Measurements from ENCODE around the gene BCL2L15.

The BCL2L15 gene

DNA sequence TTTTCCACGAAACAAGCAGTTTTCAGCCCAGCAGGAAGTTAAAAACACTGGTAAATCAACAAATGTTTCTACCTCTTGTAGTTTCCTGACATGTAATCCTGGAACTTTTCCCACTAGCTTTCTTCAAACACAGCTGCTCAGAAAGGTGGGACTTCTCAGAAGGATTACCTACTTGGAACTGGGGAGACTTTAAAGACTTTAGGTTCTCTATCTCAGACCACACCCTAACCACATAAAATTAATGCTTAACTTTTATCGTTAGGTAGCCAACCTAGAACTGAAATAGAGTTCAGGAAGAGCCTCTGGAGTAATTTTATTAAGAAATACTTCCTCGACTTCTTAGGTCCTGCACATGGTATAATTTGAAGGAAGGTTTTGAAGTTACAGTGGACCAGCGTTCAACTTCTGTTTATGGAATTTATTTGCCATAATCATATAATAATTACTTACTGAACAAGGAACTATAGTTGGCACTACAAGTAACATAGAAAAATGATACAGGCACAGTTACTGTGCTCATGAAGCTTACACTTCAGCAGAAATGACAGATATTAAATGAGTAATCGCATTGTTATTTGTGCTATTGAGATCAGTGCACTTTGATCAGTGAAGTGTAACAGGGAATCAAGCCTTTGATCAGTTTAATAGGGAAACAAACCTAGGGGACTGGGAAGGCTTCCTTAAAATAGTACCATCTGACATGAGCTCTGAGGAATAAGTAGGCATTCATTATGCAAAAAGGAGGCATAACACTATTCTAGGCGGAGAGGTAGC is at the start of gene BCL2L15:
Gene BCL2L15, minus strand, starts transcription at position 180 of the 774 bp plus-strand sequence. CDS start 206 bp downstream, outside the sequence.
- DNase-seq, result no peak

DNA sequence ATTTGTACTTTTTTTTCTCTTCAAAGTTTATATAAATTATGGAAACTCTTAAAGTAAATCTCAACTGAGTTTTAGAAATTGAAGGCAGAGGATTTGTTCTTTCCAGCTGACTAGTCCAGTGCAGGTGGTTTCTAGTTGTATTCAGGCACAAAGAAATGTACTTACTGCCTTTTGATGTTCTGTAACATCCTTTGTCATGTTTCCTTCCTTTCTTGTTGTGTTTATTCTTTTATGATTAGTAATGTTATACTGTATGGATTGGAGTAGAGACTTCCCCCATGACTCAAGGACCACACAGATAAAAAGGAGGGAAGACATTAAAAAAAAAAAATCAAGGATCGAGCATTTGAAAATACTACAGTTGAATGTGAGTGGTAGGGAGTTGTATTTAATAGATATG is 49.8 kb upstream of the BCL2L15 start:
- no peak for DNase-seq

DNA sequence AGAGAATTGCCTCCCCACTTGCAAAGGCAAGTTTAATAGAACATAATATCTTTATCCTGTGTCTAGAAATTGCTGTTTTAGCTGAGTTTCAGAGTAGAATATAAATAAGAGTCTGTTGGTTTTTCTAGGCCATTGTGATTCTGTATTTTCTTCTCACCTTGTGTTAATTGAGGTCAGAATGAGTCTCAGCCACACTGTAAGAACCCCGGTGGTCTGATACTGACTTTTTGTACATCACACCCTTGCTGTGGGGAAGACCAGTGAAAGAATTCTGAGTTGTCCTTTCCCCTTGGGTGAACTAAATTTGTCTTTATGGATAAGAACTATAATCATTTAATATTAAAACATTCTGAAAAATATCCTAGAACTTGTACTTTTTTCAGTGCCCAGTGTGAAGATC is 48.6 kb upstream of the BCL2L15 start:
- DNase-seq, result no peak

DNA sequence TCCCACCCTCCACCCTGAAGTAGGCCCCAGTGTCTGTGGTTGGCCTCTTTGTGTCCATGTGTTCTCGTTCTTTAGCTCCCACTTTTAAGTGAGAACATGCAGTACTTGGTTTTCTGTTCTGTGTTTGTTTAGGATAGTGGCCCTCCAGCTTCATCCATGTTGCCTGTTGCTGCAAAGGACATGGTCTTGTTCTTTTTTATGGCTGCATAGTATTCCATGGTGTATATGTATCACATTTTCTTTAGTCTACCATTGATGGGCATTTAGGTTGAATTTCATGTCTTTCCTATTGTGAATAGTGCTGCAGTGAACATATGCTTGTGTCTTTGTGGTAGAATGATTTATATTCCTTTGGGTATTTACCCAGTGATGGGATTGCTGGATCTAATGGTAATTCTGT is 47.8 kb upstream of the BCL2L15 start:
- DNase-seq, result no peak

DNA sequence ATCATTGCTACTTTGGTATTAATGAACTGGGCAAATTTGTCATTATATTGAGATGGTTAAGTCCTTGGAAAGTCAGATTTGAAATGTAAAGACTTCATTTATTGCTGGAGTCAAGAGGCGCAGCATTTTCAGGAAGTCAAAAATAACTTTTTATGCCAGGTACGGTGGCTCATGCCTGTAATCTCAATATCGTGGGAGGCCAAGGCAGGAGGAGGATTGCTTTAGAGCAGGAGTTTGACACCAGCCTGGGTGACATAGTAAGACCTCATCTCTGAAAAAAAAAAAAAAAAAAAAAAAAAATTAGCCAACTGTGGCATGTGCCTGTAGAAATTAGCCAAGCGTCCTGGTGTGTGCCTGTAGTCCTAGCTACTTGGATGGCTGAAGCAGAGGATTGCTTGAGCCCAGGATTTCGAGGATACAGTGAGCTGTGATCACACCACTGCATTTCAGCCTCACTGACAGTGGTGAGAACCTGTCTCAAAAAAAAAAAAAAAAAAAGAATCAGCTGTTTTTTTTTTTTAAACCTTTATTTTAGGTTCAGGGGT is 47.2 kb upstream of the BCL2L15 start:
- no peak for DNase-seq

DNA sequence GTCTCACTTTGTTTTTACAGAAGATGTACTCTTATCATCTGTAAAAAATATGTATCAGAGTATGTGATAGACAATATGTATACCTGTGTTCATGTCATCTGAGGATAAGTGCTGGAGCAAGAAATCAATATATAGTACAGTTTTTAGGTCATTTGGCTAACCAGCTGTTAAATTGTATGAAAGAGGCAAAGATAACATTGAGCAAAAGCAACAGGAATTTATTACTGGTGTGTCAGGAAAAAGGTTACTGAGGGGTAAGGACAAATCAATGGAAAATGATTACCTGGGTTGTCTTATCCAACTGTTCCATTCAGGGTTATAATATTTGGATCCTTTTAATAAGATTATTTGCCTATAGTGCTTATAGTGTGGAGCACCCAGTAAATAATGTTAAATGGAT is 46.6 kb upstream of the BCL2L15 start:
- no peak for DNase-seq

DNA sequence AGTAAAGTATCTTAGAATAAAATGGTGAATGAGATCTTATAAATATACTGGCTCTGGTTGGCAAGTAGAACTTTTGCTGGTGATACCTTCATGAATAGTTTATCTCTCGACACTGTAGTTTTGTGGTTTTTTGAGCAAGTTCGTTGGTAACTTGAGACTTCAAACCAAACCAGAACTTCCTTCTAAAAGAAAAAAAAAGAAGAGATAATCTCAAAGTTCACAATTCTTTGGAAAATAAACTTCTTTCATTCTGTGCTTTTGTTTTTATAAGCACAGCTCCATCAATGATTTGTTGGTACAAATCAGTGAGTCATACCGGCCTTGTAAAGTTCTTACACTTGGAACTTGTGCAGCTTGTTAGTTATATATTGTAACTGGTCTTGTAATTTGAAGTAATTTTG is 44.1 kb upstream of the BCL2L15 start:
- no peak for DNase-seq

DNA sequence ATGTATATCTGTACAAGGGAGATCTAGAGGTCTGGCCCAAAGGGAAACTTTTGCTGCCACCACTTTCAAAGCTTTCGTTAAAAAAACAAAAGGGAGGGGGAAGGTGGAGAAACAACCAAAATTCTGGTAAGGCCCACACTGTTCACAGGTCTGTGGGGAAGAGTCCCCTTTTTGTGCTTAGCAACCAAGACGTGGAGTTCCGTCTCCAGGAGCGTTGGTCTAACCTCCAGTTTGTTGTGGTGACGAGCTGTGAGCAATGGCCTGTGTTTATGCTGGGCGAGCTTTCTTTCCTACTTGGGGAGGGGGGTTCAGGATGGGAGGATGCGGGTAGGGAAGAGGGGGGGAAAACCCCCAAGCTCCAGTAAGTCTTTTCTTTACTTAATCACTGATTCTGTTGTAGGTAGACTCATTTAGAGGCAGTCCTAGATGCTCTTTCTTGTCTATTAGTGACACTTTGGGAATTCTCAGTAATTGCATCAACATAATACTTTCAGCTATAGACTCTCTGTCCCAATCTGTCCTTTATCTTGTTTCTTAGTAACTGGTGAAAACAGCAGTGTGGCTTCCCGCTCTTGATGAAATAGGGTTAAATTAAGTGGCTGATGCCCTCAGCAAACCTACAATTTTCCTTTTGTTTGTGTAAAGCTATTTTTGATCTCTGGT is 43.2 kb upstream of the BCL2L15 start:
- DNase-seq, result peak; percentile 51

DNA sequence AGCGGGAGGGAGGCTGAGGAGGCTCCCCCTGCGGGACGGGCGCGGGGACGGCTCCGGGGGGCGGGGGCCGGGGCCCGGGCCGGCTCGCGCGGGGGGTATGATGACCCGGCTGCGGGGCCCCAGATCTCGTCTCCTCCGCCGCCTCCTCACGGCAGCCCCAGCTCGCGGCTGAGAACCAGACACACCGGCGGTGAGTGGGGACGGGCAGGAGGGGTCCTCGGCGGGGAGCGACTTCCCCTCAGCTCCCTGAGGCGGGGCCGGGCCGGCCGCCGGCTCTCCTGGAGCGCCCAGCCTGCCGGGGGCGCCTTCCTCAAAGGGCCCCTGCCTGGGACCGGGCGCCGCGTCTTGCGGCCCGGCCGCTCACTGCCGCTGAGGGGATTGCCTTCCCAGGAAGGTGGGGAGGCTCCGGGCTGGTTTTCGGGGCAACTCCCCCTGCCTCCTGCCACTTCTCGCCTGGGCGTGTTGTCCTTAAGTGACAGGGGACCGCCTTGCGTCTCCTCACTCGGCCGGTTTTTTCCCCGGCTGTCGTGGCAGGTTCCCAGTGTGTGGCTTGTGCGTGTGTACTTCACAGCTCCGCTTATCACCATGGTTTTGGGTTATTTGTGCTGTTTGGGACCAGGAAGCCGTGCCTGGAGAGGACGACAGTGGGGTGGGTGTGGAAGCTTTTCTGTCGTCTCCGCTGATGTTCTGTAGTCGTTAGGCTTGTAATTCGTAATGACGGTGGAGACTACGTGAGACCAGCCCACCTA is 42.5 kb upstream of the BCL2L15 start:
- DNase-seq, result peak; percentile 45

DNA sequence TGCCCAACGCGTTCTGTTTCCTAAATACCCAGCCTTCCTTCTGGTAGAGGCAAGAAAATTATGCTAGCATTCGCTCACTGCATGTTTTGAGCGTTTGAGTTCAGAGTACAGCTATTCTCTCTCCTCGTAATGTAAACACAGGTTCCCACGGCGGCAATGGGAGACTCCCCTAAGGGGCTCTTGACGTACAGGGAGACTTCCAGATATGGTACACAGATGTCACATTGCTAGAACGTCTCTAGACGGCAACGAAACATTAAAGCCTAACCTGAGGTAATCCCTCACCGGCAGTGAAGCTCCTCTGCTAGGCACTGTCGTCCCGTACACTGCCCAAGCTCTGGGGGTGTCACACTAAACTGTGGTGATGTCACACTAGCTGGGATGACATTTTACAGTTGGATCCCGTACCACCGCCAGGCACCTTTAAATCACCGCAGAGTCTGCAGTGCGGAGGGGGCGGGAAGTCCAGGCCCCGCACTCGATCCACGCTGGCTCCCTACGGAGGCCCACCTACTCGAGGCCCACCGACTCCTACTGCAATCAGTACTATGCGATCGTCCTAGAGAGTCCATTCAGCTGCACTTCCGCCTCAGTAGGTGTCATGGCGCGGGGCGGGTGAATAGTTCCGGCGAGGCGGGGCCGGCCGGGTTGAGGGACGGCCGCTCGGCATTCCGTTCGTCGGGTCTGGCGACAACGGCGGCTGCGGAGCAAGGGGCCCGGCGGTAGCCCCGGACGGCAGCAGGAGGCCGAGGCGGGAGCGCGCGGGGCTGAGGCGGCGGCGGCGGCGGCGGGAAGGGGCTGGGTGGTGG is 41.8 kb upstream of the BCL2L15 start, which contains the start of gene HIPK1:
Gene HIPK1, plus strand, starts transcription at position 384 of the 809 bp plus-strand sequence.
- DNase-seq, result peak; percentile 90

DNA sequence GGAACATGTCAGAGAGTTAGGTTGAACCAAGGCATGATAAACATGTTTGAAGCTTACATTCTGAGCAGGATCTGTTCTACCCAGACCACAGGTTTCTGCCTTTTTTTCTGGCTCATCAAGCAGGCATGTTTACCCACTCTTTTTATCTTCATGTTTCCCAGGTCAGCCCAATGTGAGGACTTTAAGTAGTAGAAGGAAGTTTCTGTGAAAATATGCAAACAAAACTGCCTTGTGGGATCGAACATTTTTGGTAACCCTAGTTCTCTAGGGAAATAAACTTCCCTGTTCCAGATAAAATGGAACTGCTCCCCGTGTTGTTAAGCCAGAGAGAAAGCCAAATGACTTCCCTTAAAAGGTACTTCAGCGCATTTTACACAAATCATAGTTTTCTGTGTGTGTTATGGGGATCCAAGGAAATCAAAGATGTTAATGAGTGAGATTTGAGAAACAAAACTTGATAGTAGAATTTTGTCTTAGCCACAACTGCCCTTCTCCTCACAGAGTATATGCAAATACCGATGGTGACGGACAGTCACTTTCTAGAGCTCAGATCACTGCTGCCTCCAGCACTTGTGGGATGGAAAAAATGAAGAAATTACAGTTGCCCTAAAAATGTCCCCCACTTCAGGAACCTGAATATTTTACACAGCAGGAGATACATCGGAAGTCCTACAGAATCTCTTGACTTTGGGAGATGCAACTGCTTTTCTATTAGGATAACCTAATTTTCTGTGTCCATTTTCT is 41.0 kb upstream of the BCL2L15 start:
- no peak for DNase-seq

DNA sequence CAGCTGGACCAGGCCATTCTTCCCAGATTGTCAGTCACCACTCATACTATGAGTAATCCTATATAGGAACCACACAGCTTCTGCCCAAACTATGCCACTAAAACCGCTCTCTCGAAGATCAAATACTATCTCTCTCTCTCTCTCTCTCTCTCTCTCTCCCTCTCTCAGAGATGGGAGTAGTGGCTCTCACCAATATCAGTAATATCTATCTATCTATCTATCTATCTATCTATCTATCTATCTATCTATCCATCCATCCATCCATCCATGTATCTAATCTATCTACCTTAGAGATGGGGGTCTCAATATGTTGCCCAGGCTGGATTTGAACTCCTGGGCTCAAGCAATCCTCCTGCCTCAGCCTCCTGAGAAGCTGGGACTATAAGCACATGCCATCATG is 37.1 kb upstream of the BCL2L15 start:
- DNase-seq, result no peak

DNA sequence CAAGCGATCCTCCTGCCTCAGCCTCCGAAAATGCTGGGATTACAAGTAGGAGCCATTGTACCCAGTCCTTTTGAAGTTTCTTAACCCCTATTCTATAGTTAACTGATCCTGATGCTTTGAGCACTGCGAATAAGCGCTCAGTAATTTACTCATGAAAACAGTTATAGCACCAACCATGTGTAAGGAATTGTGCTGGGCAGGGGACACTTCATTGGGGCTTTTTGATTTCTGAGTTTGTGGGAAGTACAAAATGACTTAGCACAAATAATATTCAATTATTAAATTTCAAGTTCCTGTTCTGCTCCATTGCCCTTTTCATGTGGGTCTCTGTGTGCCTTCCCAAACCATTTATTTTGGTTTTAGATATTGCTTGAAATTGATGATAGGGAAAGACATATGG is 35.6 kb upstream of the BCL2L15 start:
- no peak for DNase-seq

DNA sequence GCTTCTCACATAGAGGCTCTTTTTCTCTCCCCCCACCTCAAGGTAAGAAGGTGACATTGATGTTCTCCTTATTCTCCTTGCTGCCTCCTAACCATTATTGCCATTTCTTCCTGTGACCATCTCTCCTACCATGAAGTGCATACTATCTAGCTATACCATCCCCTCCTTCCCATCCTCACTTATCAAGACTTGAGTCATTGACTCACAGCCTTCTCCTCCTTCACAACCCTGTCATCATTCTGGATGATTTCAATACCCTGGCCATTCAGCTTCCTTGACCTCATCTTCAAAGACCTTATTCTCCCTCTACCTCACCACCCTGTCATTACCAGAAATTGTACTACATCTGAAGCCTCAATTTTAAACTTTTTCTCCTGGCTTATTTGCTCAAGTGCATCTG is 30.9 kb upstream of the BCL2L15 start:
- no peak for DNase-seq

DNA sequence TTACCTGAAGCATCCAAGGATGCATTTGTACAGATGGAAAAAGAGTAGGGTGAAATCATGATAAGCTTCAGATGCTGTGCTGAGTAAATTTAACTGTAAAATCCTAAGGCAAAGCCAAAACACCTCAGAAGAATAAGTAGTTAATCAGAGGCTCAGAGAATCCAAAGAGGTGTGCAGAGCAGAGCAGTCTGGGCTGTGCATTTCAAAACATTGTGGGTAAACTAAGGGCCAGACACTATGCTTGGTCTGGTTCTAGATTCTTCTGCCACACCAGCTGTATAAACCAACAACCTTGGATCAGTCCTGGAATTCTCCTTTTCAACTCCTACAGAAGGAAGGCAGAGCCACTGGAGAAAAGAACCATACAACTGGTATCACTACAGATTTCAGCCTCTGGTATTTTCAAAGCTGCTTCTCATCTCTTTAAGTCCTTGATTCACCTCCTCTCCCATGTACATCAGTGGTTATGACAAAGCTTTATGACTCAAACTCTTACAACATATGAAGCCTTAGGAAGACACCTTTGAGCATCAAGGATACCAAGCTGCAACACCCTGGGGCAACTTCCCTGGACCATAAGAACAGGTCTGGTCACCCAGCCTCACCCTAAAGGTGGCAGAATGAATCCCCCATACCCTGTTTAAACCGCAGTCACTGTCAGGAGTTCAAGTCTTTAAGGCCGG is 30.2 kb upstream of the BCL2L15 start:
- DNase-seq, result no peak

DNA sequence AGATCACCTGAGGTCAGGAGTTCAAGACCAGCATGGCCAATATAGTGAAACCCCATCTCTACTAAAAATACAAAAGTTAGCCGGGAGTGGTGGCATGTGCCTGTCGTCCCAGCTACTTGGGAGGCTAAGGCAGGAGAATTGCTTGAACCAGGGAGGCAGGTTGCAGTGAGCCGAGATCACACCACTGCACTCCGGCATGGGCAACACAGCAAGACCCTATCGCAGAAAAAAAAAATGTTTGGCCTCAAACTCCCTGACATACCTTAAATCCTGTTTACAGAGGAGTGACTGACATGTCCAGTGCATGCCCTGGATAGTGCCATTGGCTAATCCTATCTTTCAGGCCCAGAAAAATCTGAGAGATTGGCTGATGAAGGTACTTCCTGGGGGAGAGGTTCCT is 29.6 kb upstream of the BCL2L15 start:
- DNase-seq, result no peak

DNA sequence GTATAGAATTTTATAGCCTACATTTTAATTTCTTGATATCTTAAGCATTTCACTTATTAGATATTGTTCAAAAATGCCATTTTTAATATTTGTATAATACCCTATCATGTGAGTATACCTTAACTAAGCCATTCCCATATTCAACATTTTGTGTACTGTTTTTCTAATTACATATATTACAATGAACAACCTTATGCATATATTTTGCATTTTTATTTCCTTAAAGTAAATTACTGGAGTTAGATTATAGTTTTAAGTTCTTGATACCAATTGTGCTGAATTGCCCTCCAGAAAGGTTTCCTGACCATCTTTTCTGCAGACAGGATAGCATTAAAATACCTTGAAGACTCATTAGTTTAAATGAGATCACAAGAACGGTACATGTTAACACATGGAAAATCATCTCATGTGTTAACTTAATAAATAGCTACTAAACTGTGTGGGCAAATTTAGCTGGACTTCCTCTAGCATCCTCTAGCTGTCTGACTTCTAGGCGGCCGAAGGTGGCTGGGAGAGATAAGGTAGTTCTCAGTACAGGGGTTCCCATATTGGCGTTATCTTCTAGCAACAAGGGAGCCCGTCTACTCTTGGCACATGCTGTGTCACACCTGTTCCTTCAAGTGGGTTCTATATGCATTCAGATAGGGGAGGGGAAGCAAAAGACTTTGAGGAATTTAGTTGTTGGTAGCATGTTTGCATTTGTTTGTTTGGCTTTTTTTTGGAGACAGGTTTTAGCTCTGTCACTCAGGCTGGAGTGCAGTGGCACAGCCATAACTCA is 26.7 kb upstream of the BCL2L15 start:
- no peak for DNase-seq

DNA sequence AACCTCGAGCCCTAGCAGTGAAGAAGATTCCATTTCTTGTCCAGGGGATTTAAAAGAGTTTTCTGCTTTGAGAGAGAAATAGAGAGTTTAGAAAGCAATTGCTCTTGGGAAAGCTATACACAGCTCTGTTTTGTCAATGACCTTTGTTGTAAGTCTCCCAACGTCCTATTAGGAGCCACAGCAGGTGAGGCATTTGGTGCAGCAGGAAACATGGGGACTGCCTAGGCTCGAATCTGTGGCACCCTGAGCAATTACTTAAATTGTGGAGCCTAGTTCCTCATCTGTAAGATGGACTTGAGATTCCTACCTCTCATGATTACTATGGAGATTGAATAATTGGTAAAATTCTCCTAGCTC is 25.9 kb upstream of the BCL2L15 start:
- no peak for DNase-seq

DNA sequence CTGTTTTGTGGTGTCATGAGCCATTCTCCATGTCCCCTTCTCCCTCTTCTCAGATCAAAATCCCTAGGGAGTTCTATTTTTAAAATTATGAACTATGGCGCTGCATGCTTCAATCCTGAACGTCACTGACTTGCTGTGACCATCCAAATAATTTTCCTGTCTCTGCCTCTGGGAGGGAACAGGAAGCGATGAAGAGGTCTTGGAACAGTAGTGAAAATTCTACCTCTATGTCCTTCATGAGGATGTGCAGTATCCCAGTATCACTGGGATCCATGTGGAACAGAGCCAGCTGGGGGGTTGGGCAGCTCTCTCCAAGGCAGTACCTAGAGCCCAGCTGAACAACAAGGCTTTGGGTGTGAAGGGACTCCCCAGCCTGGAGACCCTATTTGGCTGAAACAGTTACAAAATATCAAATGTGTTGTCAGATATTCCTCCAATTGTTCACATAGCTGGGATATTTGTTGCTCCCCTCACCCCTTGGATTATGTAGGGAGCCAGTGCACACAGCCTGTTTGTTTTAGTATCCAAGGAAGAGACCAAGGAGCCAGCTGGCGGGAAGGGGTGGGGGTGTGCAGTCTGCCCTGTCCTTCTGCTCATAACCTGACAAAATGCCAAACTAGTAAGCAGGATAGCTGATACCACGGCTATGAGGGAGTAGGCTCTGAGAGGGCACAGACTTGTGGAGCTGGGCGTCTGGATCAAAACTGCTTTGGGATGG is 25.4 kb upstream of the BCL2L15 start:
- no peak for DNase-seq

DNA sequence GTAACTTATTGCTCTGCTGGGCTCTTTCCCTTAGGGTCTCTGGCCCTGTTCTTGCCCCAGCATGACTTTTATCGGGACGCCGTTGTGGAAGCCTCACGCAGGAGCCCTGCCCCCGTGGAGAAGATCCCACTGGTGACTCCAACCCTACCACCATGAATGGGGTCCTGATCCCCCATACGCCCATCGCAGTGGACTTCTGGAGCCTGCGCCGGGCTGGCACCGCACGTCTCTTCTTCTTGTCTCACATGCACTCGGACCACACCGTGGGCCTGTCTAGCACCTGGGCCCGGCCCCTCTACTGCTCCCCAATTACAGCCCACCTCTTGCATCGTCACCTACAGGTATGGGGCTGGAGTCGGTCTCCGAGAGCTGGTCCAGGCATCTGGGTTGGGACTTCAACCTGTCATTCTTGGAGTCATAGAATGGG is 18.1 kb upstream of the BCL2L15 start:
- DNase-seq, result no peak

Data from activated effector memory CD4-positive, alpha-beta T cell treated with Interleukin-2 at 50 U/mL for 16 hours (primary cell).